Measurements from ENCODE around the gene MFN1.
"Not testable (repeated sequence)": the region's sequence is repeated elsewhere in the genome, so short reads cannot be mapped to it uniquely, and the experiment has no call there.

Gene MFN1

GRCh38 chr3:179347345-179348194 is at the start of gene MFN1:
TSS of gene MFN1 (plus strand) at chr3:179347709. CDS start at chr3:179348852, 1,143 bp downstream.
- DNase-seq = peak; percentile 98

- DNase-seq = no peak
Observed at GRCh38 chr3:179297971-179298725, 49.4 kb upstream of the MFN1 start.

GRCh38 chr3:179299316-179299715 is 48.2 kb upstream of the MFN1 start:
- DNase-seq = no peak

DNA sequence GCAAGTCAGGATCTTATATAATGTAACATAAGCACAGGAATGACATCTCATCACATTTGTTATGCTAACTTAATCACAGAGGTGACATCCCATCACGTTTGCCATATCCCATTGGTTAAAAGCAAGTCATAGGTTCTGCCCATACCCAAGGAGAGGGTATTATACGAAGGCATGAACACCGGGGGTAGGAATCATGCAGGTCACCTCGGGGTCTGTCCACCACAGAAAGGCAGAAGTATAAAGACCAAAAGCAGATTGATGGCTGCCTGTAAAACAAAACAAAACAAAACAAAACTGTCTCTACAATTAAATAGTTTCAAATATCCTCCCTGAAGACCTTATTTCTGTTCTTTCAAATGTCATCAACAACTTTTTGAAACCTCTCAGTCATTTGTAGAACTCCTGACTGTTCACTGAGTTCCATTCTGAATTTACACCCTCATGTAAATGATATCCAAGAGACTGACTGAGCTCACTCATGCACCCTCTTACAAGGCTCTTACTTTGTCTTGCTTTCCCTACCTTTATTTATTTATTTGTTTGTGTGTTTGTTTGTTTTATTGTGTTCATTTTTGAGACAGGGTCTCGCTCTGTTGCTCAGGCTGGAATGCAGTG is 47.4 kb upstream of the MFN1 start:
- DNase-seq = no peak

DNA sequence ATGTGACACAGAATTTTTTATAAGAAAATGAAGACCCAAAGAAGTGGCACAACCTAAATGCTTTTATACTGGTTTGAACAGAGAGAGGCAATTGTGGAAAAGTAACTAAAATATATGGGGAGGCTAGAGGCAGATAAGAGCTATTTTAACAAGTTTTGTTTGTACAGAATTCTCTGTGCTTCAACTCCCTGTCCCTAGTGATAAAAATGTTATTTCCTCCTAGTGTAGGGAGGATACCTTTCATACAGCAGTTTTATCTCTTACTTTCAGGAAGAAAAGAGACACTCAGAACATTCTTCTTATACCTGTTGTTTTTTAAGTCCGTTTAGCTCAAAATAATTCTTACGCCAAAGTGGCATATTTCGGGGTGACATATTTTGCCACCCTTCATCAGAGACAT is 45.9 kb upstream of the MFN1 start:
- no peak for DNase-seq

DNA sequence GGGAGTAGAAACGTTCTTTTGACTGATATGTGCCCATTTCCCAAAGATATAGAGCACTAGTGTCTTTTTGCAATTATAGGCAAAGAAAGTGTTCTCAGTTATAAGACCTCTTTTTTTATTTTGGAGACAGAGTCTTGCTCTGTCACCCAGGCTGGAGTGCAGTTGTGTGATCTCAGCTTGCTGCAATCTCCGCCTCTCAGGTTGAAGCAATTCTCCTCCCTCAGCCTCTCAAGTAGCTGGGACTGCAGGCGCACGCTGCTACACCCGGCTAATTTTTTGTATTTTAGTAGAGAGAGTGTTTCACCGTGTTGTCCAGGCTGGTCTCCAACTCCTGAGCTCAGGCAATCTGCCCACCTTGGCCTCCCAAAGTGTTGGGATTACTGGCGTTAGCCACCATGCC is 45.4 kb upstream of the MFN1 start:
- no peak for DNase-seq

GRCh38 chr3:179304605-179305004 is 42.9 kb upstream of the MFN1 start:
- no peak for DNase-seq

- not testable (repeated sequence) for DNase-seq
Observed at GRCh38 chr3:179307362-179307761, 40.1 kb upstream of the MFN1 start.

DNA sequence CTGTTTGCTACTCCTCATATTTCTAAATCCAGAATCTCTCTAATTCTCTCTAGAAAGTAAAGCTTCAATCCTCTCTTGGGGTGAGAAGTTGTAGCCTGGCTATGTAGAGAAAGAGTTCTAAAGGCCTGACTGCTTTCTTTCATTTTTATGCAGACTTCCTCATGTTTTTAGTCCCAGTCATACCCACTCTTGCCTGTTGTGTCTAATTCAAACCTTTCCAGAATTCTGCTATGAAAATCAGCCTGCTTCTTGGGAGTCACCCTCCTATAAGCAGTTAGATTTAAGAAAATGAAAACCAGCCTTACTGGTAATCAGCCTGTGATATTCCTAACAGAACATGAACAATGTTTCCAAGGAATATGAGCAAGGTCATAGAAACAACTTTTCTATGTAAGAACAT is 39.5 kb upstream of the MFN1 start:
- no peak for DNase-seq

- no peak for DNase-seq
Observed at GRCh38 chr3:179309225-179310078, 38.1 kb upstream of the MFN1 start.

DNA sequence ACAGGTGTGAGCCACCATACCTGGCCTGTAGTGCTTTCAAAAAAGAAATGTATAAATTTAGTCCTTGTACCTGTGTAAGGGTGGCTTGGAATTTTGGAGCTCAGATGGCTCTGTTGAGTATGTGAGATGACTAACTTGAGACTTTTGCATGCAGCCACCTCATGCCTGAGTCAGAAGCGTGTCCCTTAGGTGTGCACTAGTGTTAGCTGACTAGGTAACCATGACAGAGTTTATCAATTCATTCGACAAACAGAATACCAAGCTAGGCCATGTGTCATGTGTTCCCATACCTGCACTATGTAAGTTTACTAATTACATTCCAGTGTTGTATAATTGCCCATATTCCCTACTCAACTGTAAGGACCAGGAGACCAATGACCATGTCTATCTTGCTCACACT is 28.6 kb upstream of the MFN1 start:
- no peak for DNase-seq

DNA sequence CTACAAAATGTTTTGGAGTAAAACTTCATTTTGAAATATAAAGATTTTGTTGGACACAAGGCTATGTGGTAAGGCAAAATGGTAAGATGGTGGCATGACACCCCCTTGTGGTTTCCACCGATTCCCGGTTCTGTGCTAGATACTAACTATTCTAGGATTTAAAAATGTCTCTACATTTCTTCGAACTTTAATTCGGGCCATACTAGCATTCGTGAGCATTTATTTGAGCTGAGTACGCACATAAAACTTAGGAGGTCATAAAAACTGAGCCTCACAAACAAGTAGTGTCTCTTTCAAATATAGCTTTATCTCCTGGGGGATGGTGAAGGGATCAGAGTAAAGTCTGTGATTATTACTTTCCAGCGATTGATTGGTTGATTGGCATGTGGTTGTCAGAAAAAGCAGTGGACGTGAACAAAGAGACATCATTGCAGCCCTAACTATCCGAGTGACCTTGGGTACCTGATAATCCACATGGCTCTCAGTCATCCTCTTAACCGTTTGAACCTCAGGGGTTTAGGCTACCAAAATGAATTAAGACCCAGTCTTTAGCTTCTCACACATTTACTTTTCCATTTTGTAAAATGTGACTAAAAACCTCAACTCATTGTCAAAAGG is 25.7 kb upstream of the MFN1 start:
- peak; percentile 57 for DNase-seq

GRCh38 chr3:179322286-179323196 is 25.0 kb upstream of the MFN1 start, which contains the start of gene ZNF639:
TSS of gene ZNF639 (plus strand) at chr3:179323031. CDS start at chr3:179328294, 5,263 bp downstream.
- DNase-seq = peak; percentile 90

- peak; percentile 84 for DNase-seq
Observed at GRCh38 chr3:179323197-179324110, 24.1 kb upstream of the MFN1 start.

GRCh38 chr3:179324270-179324754 is 23.2 kb upstream of the MFN1 start:
- DNase-seq = no peak

GRCh38 chr3:179330438-179330837 is 17.1 kb upstream of the MFN1 start:
- no peak for DNase-seq

DNA sequence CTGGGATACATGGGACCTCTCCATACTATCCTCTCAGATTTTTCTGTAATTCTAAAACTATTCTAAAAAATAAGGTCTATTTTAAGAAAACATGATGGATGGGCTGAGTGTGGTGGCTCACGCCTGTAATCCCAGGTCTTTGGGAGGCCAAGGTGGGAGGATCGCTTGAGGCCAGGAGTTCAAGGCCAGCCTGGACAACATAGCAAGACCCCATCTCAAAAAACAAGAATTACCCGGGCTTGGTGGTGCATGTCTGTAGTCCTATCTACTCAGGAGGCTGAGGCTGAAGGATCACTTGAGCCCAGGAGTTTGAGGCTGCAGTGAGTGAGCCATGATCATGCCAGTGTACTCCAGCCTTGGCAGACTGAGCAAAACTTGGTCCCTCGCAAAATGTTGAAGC is 15.3 kb upstream of the MFN1 start:
- no peak for DNase-seq

DNA sequence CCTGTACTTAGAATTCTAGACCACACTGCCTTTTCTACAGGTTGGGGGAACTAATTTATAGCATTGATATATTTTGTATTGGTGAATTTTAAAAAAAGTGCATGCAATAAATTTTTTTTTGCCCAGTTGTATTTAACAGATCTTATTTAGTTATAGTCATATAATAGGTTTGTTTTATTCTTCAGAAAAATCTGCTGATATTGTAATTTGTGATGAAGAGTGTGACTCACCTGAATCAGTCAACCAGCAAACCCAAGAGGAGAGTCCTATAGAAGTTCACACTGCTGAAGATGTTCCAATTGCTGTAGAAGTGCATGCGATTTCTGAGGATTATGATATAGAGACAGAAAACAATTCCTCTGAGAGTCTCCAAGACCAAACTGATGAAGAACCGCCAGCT is 14.4 kb upstream of the MFN1 start:
- DNase-seq = no peak

- DNase-seq = no peak
Observed at GRCh38 chr3:179336345-179336929, 11.1 kb upstream of the MFN1 start.
